ENCODE data around the gene METRNL.
"Not testable (repeated sequence)": the region's sequence is repeated elsewhere in the genome, so short reads cannot be mapped to it uniquely, and the experiment has no call there.

The METRNL gene

GRCh38 chr17:83051396-83052240, 27.8 kb upstream of the METRNL start:
- in situ Hi-C loops (cut with MboI; ENCODE audit: low sequenced_read_pairs) = no loop called here

- in situ Hi-C loops (cut with MboI; ENCODE audit: low sequenced_read_pairs) = no loop called here
These were observed 27.2 kb upstream of the METRNL start for GRCh38 chr17:83052241-83052564.

GRCh38 chr17:83053021-83053681, 26.3 kb upstream of the METRNL start:
- in situ Hi-C loops (cut with MboI; ENCODE audit: low sequenced_read_pairs) = no loop called here

GRCh38 chr17:83053739-83054451, 25.5 kb upstream of the METRNL start:
- in situ Hi-C loops (cut with MboI; ENCODE audit: low sequenced_read_pairs) = no loop called here

- in situ Hi-C loops (cut with MboI; ENCODE audit: low sequenced_read_pairs) = no loop called here
These were observed 24.8 kb upstream of the METRNL start for GRCh38 chr17:83054518-83055125.

GRCh38 chr17:83055176-83055575, 24.2 kb upstream of the METRNL start:
- in situ Hi-C loops (cut with MboI; ENCODE audit: low sequenced_read_pairs) = not testable (repeated sequence)

GRCh38 chr17:83055911-83056582, 23.4 kb upstream of the METRNL start:
- in situ Hi-C loops (cut with MboI; ENCODE audit: low sequenced_read_pairs) = no loop called here

GRCh38 chr17:83056583-83057396, 22.6 kb upstream of the METRNL start:
- in situ Hi-C loops (cut with MboI; ENCODE audit: low sequenced_read_pairs) = no loop called here

- in situ Hi-C loops (cut with MboI; ENCODE audit: low sequenced_read_pairs) = no loop called here
These were observed 22.0 kb upstream of the METRNL start for GRCh38 chr17:83057397-83057761.

GRCh38 chr17:83057793-83058265, 21.6 kb upstream of the METRNL start:
- in situ Hi-C loops (cut with MboI; ENCODE audit: low sequenced_read_pairs) = no loop called here

GRCh38 chr17:83058266-83058798, 21.1 kb upstream of the METRNL start:
- in situ Hi-C loops (cut with MboI; ENCODE audit: low sequenced_read_pairs) = no loop called here

GRCh38 chr17:83061586-83061985, 17.8 kb upstream of the METRNL start:
- in situ Hi-C loops (cut with MboI; ENCODE audit: low sequenced_read_pairs) = no loop called here

- in situ Hi-C loops (cut with MboI; ENCODE audit: low sequenced_read_pairs) = no loop called here
These were observed 17.2 kb upstream of the METRNL start for GRCh38 chr17:83062011-83062817.

- in situ Hi-C loops (cut with MboI; ENCODE audit: low sequenced_read_pairs) = no loop called here
These were observed 16.4 kb upstream of the METRNL start for GRCh38 chr17:83062818-83063671.

GRCh38 chr17:83064021-83064731, 15.2 kb upstream of the METRNL start:
- in situ Hi-C loops (cut with MboI; ENCODE audit: low sequenced_read_pairs) = no loop called here

- in situ Hi-C loops (cut with MboI; ENCODE audit: low sequenced_read_pairs) = no loop called here
These were observed 14.4 kb upstream of the METRNL start for GRCh38 chr17:83064732-83065659.
